NCI-H446 (cell line): ENCODE results near the gene SPEG.

Experiments
- DNase-seq, 2 experiments: peaks; one replicate each; lab custom pipeline; 2025; lab: John Stamatoyannopoulos, UW

Gene SPEG

GRCh38 chr2:219443697-219444023 is 9.0 kb downstream of the SPEG start:
- no peak for DNase-seq

- no peak for DNase-seq
Measured at GRCh38 chr2:219444566-219445091, 10.0 kb downstream of the SPEG start.

GRCh38 chr2:219445220-219445640 is 10.6 kb downstream of the SPEG start:
- DNase-seq: peak in 1 of 2 experiments; percentile 39

GRCh38 chr2:219446101-219446504 is 11.5 kb downstream of the SPEG start:
- DNase-seq: peak; percentile 39 to 66

- DNase-seq: no peak
Measured at GRCh38 chr2:219446689-219447088, 12.0 kb downstream of the SPEG start.

GRCh38 chr2:219447242-219448098 is 12.8 kb downstream of the SPEG start:
- no peak for DNase-seq

GRCh38 chr2:219448099-219448775 is 13.6 kb downstream of the SPEG start:
- no peak for DNase-seq

GRCh38 chr2:219448776-219449341 is 14.2 kb downstream of the SPEG start:
- no peak for DNase-seq

- no peak for DNase-seq
Measured at GRCh38 chr2:219449609-219450008, 15.0 kb downstream of the SPEG start.

GRCh38 chr2:219451661-219452360 is 17.2 kb downstream of the SPEG start:
- DNase-seq: peak in 1 of 2 experiments; percentile 80

GRCh38 chr2:219452361-219453317 is 18.0 kb downstream of the SPEG start:
- peak; percentile 93 to 98 for DNase-seq

GRCh38 chr2:219453671-219454590 is 19.3 kb downstream of the SPEG start:
- peak; percentile 80 to 96 for DNase-seq

GRCh38 chr2:219455581-219455980 is 20.9 kb downstream of the SPEG start:
- no peak for DNase-seq

GRCh38 chr2:219457784-219458369 is 23.2 kb downstream of the SPEG start:
- no peak for DNase-seq

- DNase-seq: no peak
Measured at GRCh38 chr2:219458996-219459395, 24.4 kb downstream of the SPEG start.

GRCh38 chr2:219459460-219460311 is 25.0 kb downstream of the SPEG start:
- DNase-seq: peak in 1 of 2 experiments; percentile 55

- DNase-seq: peak in 1 of 2 experiments; percentile 66
Measured at GRCh38 chr2:219460424-219460926, 25.8 kb downstream of the SPEG start.

- DNase-seq: peak in 1 of 2 experiments; percentile 41
Measured at GRCh38 chr2:219461047-219461514, 26.4 kb downstream of the SPEG start.
